GM21786 (cell line): ENCODE results near the gene KIAA0513.
"Not testable (repeated sequence)": the region's sequence is repeated elsewhere in the genome, so short reads cannot be mapped to it uniquely, and the experiment has no call there.

Experiments
- ATAC-seq: cut with Tn5 transposase; IDR thresholded peaks from one replicate; pipeline ENCODE4 v1.9.1; 2021; ENCODE audit not compliant: unreplicated experiment

KIAA0513 gene

GRCh38 chr16:85047867-85048455, 20.4 kb downstream of the KIAA0513 start:
- no peak for ATAC-seq

- no peak for ATAC-seq
Observed at GRCh38 chr16:85048921-85049562, 21.4 kb downstream of the KIAA0513 start.

GRCh38 chr16:85049706-85050305, 22.2 kb downstream of the KIAA0513 start:
- ATAC-seq, result no peak

- no peak for ATAC-seq
Observed at GRCh38 chr16:85051067-85051581, 23.5 kb downstream of the KIAA0513 start.

- ATAC-seq, result no peak
Observed at GRCh38 chr16:85051683-85052082, 24.1 kb downstream of the KIAA0513 start.

GRCh38 chr16:85052536-85052935, 24.9 kb downstream of the KIAA0513 start:
- no peak for ATAC-seq

GRCh38 chr16:85054321-85054720, 26.7 kb downstream of the KIAA0513 start:
- not testable (repeated sequence) for ATAC-seq

- no peak for ATAC-seq
Observed at GRCh38 chr16:85054948-85055492, 27.4 kb downstream of the KIAA0513 start.

GRCh38 chr16:85055493-85056210, 28.1 kb downstream of the KIAA0513 start:
- peak; percentile 87 for ATAC-seq

- ATAC-seq, result no peak
Observed at GRCh38 chr16:85056211-85056748, 28.7 kb downstream of the KIAA0513 start.

- no peak for ATAC-seq
Observed at GRCh38 chr16:85057212-85057889, 29.8 kb downstream of the KIAA0513 start.

GRCh38 chr16:85057948-85058347, 30.4 kb downstream of the KIAA0513 start:
- no peak for ATAC-seq

GRCh38 chr16:85058909-85059308, 31.3 kb downstream of the KIAA0513 start:
- no peak for ATAC-seq

GRCh38 chr16:85061566-85061965, 34.0 kb downstream of the KIAA0513 start:
- no peak for ATAC-seq

GRCh38 chr16:85062323-85062722, 34.7 kb downstream of the KIAA0513 start:
- no peak for ATAC-seq

- no peak for ATAC-seq
Observed at GRCh38 chr16:85062845-85063244, 35.2 kb downstream of the KIAA0513 start.

- ATAC-seq, result no peak
Observed at GRCh38 chr16:85064186-85064585, 36.6 kb downstream of the KIAA0513 start.

GRCh38 chr16:85065099-85065498, 37.5 kb downstream of the KIAA0513 start:
- no peak for ATAC-seq

- ATAC-seq, result no peak
Observed at GRCh38 chr16:85066346-85066885, 38.8 kb downstream of the KIAA0513 start.

- ATAC-seq, result no peak
Observed at GRCh38 chr16:85067024-85067423, 39.4 kb downstream of the KIAA0513 start.
